SK-N-SH treated with all-trans-retinoic acid at 6 μM for 48 hours (cell line): ENCODE data around the gene COPS8.

Source experiments
- ATAC-seq: fragments of 200-7000 bp; cut with Tn5 transposase; 3 replicates; pipeline ENCODE4 v1.9.1; 2020; ENCODE audit warnings: mild to moderate bottlenecking, moderate library complexity
- ARNTL ChIP-seq: fragments of 450-650 bp; formaldehyde crosslinking; IDR thresholded peaks from 2 replicates; pipeline ENCODE4 v1.5.0; 2020; ENCODE audit warnings: low read depth, mild to moderate bottlenecking, moderate library complexity, borderline replicate concordance
- BACH2 ChIP-seq: fragments of 250-450 bp; sonication (Bioruptor Pico); IDR thresholded peaks from 2 replicates; pipeline ENCODE4 v1.9.0; 2021; ENCODE audit warnings: mild to moderate bottlenecking, borderline replicate concordance
- CREB5 ChIP-seq: fragments of 250-450 bp; sonication (Bioruptor Pico); IDR thresholded peaks from 2 replicates; pipeline ENCODE4 v1.5.1; 2020; ENCODE audit warnings: low read depth, mild to moderate bottlenecking, moderate library complexity
- CSDC2 ChIP-seq: fragments of 250-450 bp; sonication (Bioruptor Pico); IDR thresholded peaks from 2 replicates; pipeline ENCODE4 v1.5.0; 2020; ENCODE audit warnings: mild to moderate bottlenecking, moderate library complexity
- ESRRG ChIP-seq: fragments of 250-450 bp; sonication (Bioruptor Pico); IDR thresholded peaks from 2 replicates; pipeline ENCODE4 v1.6.1; 2021; ENCODE audit warnings: mild to moderate bottlenecking
- ISL1 ChIP-seq: fragments of 250-450 bp; sonication (Bioruptor Pico); IDR thresholded peaks from 2 replicates; pipeline ENCODE4 v2.1.2; 2022; ENCODE audit warnings: mild to moderate bottlenecking, moderate library complexity
- OSR1 ChIP-seq: fragments of 250-450 bp; sonication (Bioruptor Pico); IDR thresholded peaks from 2 replicates; pipeline ENCODE4 v1.8.0; 2022; ENCODE audit warnings: moderate library complexity, mild to moderate bottlenecking, inconsistent platforms
- PPARA ChIP-seq: fragments of 250-450 bp; sonication (Bioruptor Pico); IDR thresholded peaks from 2 replicates; pipeline ENCODE4 v1.5.0; 2020; ENCODE audit warnings: mild to moderate bottlenecking, borderline replicate concordance
- RARB ChIP-seq: fragments of 250-450 bp; sonication (Bioruptor Pico); IDR thresholded peaks from 2 replicates; pipeline ENCODE4 v1.8.0; 2021; ENCODE audit warnings: mild to moderate bottlenecking, moderate library complexity
- SNAI2 ChIP-seq: fragments of 250-450 bp; sonication (Bioruptor Pico); IDR thresholded peaks from 2 replicates; pipeline ENCODE4 v1.5.0; 2020; ENCODE audit warnings: mild to moderate bottlenecking, moderate library complexity
- TCF4 ChIP-seq: fragments of 250-450 bp; sonication (Bioruptor Pico); IDR thresholded peaks from 2 replicates; pipeline ENCODE4 v1.8.0; 2021; ENCODE audit warnings: mild to moderate bottlenecking, moderate library complexity, borderline replicate concordance
- TOX ChIP-seq: fragments of 250-450 bp; sonication (Bioruptor Pico); IDR thresholded peaks from 2 replicates; pipeline ENCODE4 v1.8.0; 2021; ENCODE audit warnings: mild to moderate bottlenecking, moderate library complexity, borderline replicate concordance
- TSHZ2 ChIP-seq: fragments of 250-450 bp; sonication (Bioruptor Pico); IDR thresholded peaks from 2 replicates; pipeline ENCODE4 v1.5.0; 2020; ENCODE audit warnings: mild to moderate bottlenecking, moderate library complexity
- ZC3H10 ChIP-seq: fragments of 250-450 bp; sonication (Bioruptor Pico); IDR thresholded peaks from 2 replicates; pipeline ENCODE4 v1.5.1; 2021; ENCODE audit warnings: mild to moderate bottlenecking, moderate library complexity
- ZFP3 ChIP-seq: fragments of 250-450 bp; sonication (Bioruptor Pico); IDR thresholded peaks from 2 replicates; pipeline ENCODE4 v1.5.0; 2020; ENCODE audit warnings: mild to moderate bottlenecking, moderate library complexity
- ZFP30 ChIP-seq: fragments of 450-650 bp; formaldehyde crosslinking; IDR thresholded peaks from 2 replicates; pipeline ENCODE4 v1.5.0; 2022; ENCODE audit warnings: mild to moderate bottlenecking, moderate library complexity
- ZNF565 ChIP-seq: fragments of 450-650 bp; formaldehyde crosslinking; conservative IDR thresholded peaks from 2 replicates; pipeline ENCODE4 v1.5.0; 2020; ENCODE audit warnings: low read depth, mild to moderate bottlenecking, moderate library complexity
- ZNF70 ChIP-seq: fragments of 450-650 bp; formaldehyde crosslinking; IDR thresholded peaks from 2 replicates; pipeline ENCODE4 v1.5.0; 2020; ENCODE audit warnings: mild to moderate bottlenecking, moderate library complexity
- ZNF8 ChIP-seq: fragments of 450-650 bp; formaldehyde crosslinking; IDR thresholded peaks from 2 replicates; pipeline ENCODE4 v1.5.0; 2020; ENCODE audit warnings: mild to moderate bottlenecking, moderate library complexity
- TF ChIP-seq, protein P1 (sequence below): fragments of 250-450 bp; sonication (Bioruptor Pico); IDR thresholded peaks from 2 replicates; pipeline ENCODE4 v1.8.0; 2020; ENCODE audit warnings: mild to moderate bottlenecking, moderate library complexity, borderline replicate concordance
- TF ChIP-seq, protein P2 (sequence below): fragments of 250-450 bp; sonication (Bioruptor Pico); IDR thresholded peaks from 2 replicates; pipeline ENCODE4 v1.5.1; 2021; ENCODE audit warnings: mild to moderate bottlenecking, moderate library complexity

Gene COPS8

GRCh38 chr2:237137626-237138323, 52.1 kb downstream of the COPS8 start:
- TF ChIP-seq ZNF565 (CRISPR knock-in tag) (no peak), TCF4 (CRISPR knock-in tag) (no peak), ESRRG (CRISPR knock-in tag) (no peak), RARB (CRISPR knock-in tag) (no peak), ZFP30 (CRISPR knock-in tag) (no peak), ARNTL (CRISPR knock-in tag) (no peak), CREB5 (CRISPR knock-in tag) (no peak)
- no peak for ATAC-seq

DNA sequence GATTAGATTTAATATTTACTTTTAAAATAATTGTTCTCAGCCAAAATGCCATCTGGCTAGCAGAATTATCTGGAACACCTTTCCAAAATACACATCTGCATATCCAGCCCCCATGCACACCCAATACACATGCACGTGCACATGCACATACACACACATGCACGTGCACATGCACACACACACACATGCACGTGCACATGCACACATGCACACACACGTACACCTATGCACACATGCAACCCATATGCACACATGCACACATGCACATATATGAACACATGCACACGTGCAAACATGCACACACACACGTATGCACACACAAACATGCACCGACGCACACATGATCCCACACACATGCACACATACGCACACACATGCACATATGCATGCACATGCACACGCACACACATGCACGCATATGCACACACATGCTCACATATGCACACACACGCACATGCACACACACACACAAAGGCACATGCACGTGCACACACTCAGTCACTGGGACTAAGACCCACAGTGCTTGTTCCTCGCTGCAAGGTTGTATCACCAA, 53.5 kb downstream of the COPS8 start:
- TF ChIP-seq CREB5 (CRISPR knock-in tag) = no peak
- no peak for TF ChIP-seq ZFP30 (CRISPR knock-in tag)

DNA sequence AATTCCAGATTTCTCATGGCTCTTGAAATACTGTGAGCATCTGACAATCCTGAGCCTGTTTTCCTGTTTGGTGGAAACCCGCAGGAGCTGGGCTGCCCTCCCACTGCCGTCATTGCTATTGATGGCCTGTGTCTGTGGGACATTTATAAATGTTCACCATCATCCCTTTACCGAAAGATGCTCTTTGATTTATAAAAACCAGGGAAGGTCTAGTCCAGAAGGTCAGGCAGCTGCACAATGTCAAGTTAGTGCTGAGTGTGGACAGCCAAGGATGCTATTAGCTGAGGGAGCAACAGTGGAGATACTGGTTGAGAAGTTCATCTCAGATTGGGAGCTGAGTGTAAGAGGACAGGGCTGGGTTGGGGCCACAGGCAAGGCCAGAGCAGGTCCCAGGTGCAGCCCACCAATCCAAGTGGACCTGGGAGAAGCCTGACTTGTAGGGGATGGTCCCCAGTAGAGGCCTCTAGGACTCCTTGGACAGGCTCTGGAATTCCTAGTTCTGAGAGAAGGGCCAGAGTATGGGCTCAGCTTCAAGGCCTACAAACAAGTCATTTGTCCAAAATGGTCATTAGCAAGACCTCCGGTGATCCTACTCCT, 55.1 kb downstream of the COPS8 start:
- TF ChIP-seq PPARA (no peak), ZNF70 (CRISPR knock-in tag) (no peak), ESRRG (CRISPR knock-in tag) (no peak)
- ATAC-seq = no peak

More for the DNA sequence above, 53.5 kb downstream of the COPS8 start:
- ATAC-seq = no peak

DNA sequence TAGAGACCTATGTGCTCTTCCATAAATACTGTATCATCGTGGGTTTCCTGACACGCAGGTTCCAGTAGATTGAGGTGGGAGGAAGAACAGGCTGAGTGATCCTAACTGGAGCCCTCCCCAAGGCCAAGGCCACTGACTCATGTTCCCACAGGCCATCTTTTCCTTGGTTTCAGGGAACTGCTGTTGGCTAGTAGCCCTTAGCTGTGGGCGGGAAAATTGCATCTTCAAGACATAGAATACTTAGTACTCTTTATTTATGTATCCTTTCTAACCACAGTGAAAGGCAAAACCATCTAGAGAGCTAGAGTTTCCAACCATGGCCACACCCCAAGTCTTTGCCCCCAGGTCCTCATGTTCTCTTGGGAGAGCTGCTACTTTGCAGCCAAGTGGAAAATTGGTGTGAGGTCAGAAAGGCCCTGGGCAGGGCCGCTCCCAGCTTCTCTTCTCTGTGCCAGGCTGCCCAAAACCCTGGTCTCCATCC, 55.9 kb downstream of the COPS8 start:
- TF ChIP-seq TCF4 (CRISPR knock-in tag) (no peak), RARB (CRISPR knock-in tag) (no peak), CREB5 (CRISPR knock-in tag) (no peak), CSDC2 (no peak), TOX (CRISPR knock-in tag) (no peak), ISL1 (CRISPR knock-in tag) (no peak), ZNF8 (CRISPR knock-in tag) (no peak), ZC3H10 (CRISPR knock-in tag) (no peak), ESRRG (CRISPR knock-in tag) (no peak), ZFP3 (CRISPR knock-in tag) (no peak), OSR1 (CRISPR knock-in tag) (no peak)
- ATAC-seq = no peak

- ATAC-seq = no peak
- TF ChIP-seq TSHZ2 (CRISPR knock-in tag) = no peak
- no peak for TF ChIP-seq PPARA
- TF ChIP-seq ZNF70 (CRISPR knock-in tag) = no peak
- TF ChIP-seq, protein P1, sequence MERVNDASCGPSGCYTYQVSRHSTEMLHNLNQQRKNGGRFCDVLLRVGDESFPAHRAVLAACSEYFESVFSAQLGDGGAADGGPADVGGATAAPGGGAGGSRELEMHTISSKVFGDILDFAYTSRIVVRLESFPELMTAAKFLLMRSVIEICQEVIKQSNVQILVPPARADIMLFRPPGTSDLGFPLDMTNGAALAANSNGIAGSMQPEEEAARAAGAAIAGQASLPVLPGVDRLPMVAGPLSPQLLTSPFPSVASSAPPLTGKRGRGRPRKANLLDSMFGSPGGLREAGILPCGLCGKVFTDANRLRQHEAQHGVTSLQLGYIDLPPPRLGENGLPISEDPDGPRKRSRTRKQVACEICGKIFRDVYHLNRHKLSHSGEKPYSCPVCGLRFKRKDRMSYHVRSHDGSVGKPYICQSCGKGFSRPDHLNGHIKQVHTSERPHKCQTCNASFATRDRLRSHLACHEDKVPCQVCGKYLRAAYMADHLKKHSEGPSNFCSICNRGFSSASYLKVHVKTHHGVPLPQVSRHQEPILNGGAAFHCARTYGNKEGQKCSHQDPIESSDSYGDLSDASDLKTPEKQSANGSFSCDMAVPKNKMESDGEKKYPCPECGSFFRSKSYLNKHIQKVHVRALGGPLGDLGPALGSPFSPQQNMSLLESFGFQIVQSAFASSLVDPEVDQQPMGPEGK (CRISPR knock-in tag) = no peak
- TF ChIP-seq SNAI2 = no peak
- TF ChIP-seq, protein P2, sequence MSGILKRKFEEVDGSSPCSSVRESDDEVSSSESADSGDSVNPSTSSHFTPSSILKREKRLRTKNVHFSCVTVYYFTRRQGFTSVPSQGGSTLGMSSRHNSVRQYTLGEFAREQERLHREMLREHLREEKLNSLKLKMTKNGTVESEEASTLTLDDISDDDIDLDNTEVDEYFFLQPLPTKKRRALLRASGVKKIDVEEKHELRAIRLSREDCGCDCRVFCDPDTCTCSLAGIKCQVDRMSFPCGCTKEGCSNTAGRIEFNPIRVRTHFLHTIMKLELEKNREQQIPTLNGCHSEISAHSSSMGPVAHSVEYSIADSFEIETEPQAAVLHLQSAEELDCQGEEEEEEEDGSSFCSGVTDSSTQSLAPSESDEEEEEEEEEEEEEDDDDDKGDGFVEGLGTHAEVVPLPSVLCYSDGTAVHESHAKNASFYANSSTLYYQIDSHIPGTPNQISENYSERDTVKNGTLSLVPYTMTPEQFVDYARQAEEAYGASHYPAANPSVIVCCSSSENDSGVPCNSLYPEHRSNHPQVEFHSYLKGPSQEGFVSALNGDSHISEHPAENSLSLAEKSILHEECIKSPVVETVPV (CRISPR knock-in tag) = no peak
- TF ChIP-seq RARB (CRISPR knock-in tag) = no peak
- no peak for TF ChIP-seq TOX (CRISPR knock-in tag)
- TF ChIP-seq BACH2 (CRISPR knock-in tag) = no peak
- TF ChIP-seq CSDC2 = no peak
- no peak for TF ChIP-seq ESRRG (CRISPR knock-in tag)
- no peak for TF ChIP-seq TCF4 (CRISPR knock-in tag)
- no peak for TF ChIP-seq ZFP30 (CRISPR knock-in tag)
- TF ChIP-seq ISL1 (CRISPR knock-in tag) = no peak
Measured at GRCh38 chr2:237143118-237143517, 57.4 kb downstream of the COPS8 start.
